GM12892 (cell line): ENCODE results near the gene ZNF579.

ENCODE experiments used
- POLR2A ChIP-seq: IDR thresholded peaks from 2 replicates; pipeline ENCODE4 v1.6.1; 2011; ENCODE audit warnings: low read depth, low read length, control low read depth
- TAF1 ChIP-seq: IDR thresholded peaks from 2 replicates; pipeline ENCODE4 v1.6.1; 2011; ENCODE audit warnings: low read depth, mild to moderate bottlenecking, control low read depth, low read length, borderline replicate concordance

- TF ChIP-seq TAF1, result no peak
- TF ChIP-seq POLR2A, result no peak
Measured at GRCh38 chr19:55584871-55585270, 4.2 kb upstream of the ZNF579 start.
